Measurements from ENCODE around the gene LONP2. TPM values are rescaled to one million over a fixed set of nuclear protein-coding genes. Genes with fewer than 3 reads are reported as not detected.

Gene LONP2
- total and polyA plus RNA-seq, 2 experiments from 2014 or later: 12.4 to 25.2 TPM

GRCh38 chr16:48369765-48370164 lies 125.7 kb downstream of the LONP2 start (continued):
- TF ChIP-seq ZNF462 (CRISPR knock-in tag; IDR thresholded peaks at IDR 0.05): no peak

GRCh38 chr16:48370229-48370628 lies 126.1 kb downstream of the LONP2 start:
- no peak overlapping the region for H3K4me3 Mint-ChIP-seq
- no peaks in the 10 kb centered on the region for H3K36me3 Mint-ChIP-seq (ENCODE audit: low read depth)
- DNase-seq (ENCODE audit: low spot score): no peak
- H3K79me2 ChIP-seq (replicated peaks; ENCODE audit: insufficient read depth): peaks cover 97% of the 10 kb centered on the region
- no peaks in the 10 kb centered on the region for H3K27me3 ChIP-seq (ENCODE audit: insufficient read depth)
- H3F3A ChIP-seq (replicated peaks; ENCODE audit: low read depth): peaks cover 4% of the 10 kb centered on the region; the same call in 1 of the 2 replicates
- peaks cover 34% of the 10 kb centered on the region for H3K4me1 Mint-ChIP-seq
- H3K4me2 ChIP-seq: peak overlapping the region; percentile 49; the same call in 1 of the 2 replicates
- no peak overlapping the region for H3K27ac ChIP-seq (ENCODE audit: low read depth)
- no peak overlapping the region for H2AFZ ChIP-seq
- H3K9me2 ChIP-seq (ENCODE audit: insufficient read depth): no peaks in the 10 kb centered on the region
- peaks cover 33% of the 10 kb centered on the region for H4K20me1 ChIP-seq (replicated peaks; ENCODE audit: insufficient read depth)
- H3K4me1 ChIP-seq (ENCODE audit: insufficient read depth): peaks cover 40% of the 10 kb centered on the region
- no peak overlapping the region for H3K4me3 ChIP-seq
- no peaks in the 10 kb centered on the region for H3K36me3 ChIP-seq (ENCODE audit: insufficient read depth)
- ATAC-seq: no peak
- no peak overlapping the region; the same call in 1 of the 2 replicates for H3K27ac Mint-ChIP-seq
- H3K9me3 Mint-ChIP-seq: no peaks in the 10 kb centered on the region
- peaks cover 2% of the 10 kb centered on the region for H3K27me3 Mint-ChIP-seq (ENCODE audit: insufficient read depth, low read depth, poor library complexity)
- TF ChIP-seq REST (IDR thresholded peaks at IDR 0.05; ENCODE audit: unreplicated experiment): no peak
- no peak for TF ChIP-seq ZNF462 (CRISPR knock-in tag; IDR thresholded peaks at IDR 0.05)
- no peak for TF ChIP-seq CREB1 (CRISPR knock-in tag; IDR thresholded peaks at IDR 0.05; ENCODE audit: low read depth)
- TF ChIP-seq ZNF331 (CRISPR knock-in tag; IDR thresholded peaks at IDR 0.05; ENCODE audit: low read depth): no peak

All from GM23338 (cell line).